Endothelial cell of umbilical vein (primary cell): Measurements from ENCODE around the gene SCG3.
"Not testable (repeated sequence)": the region's sequence is repeated elsewhere in the genome, so short reads cannot be mapped to it uniquely, and the experiment has no call there.

ENCODE experiments used
- CTCF ChIP-seq, 2 donors: IDR thresholded peaks; 1 replicate in 1 of 2; 2 replicates in 1 of 2; pipeline ENCODE4 v1.5.1; 2011; ENCODE audit warnings: low read length in 2 of 2, mild to moderate bottlenecking in 2 of 2, moderate library complexity in 2 of 2, control low read depth in 1 of 2, inconsistent platforms in 1 of 2, low read depth in 1 of 2; ENCODE audit not compliant: insufficient read depth in 1 of 2; ENCODE audit errors: extremely low read depth in 1 of 2
- EZH2 ChIP-seq: IDR thresholded peaks from 2 replicates; pipeline ENCODE4 v1.6.1; 2012; ENCODE audit warnings: borderline replicate concordance, low read depth, mild to moderate bottlenecking, moderate library complexity, low read length, inconsistent platforms; ENCODE audit not compliant: severe bottlenecking
- FOS ChIP-seq: IDR thresholded peaks from 2 replicates; pipeline ENCODE4 v1.6.1; 2011; ENCODE audit warnings: mild to moderate bottlenecking, low read length, moderate library complexity, borderline replicate concordance; ENCODE audit not compliant: insufficient read depth
- GATA2 ChIP-seq: IDR thresholded peaks from 2 replicates; pipeline ENCODE4 v1.7.0; 2011; ENCODE audit warnings: low read depth, mild to moderate bottlenecking, moderate library complexity, mixed read lengths, low read length; ENCODE audit not compliant: insufficient read length, insufficient read depth
- JUN ChIP-seq: IDR thresholded peaks from 2 replicates; pipeline ENCODE4 v1.6.1; 2011; ENCODE audit warnings: borderline replicate concordance, low read depth; ENCODE audit not compliant: insufficient read length, insufficient read depth
- MAX ChIP-seq: IDR thresholded peaks from 2 replicates; pipeline ENCODE4 v1.6.1; 2011; ENCODE audit not compliant: insufficient read depth, insufficient read length
- MYC ChIP-seq: IDR thresholded peaks from one replicate; pipeline ENCODE4 v1.6.1; 2011; ENCODE audit warnings: mild to moderate bottlenecking, low read depth, low read length
- POLR2A ChIP-seq: IDR thresholded peaks from 2 replicates; pipeline ENCODE4 v1.6.1; 2012; ENCODE audit warnings: low read depth, mild to moderate bottlenecking, control low read depth, low read length
- POLR2AphosphoS5 ChIP-seq: IDR thresholded peaks from 2 replicates; pipeline ENCODE4 v1.6.1; 2012; ENCODE audit warnings: low read depth, mild to moderate bottlenecking, control low read depth, low read length, moderate library complexity; ENCODE audit not compliant: insufficient read depth

- not testable (repeated sequence) for TF ChIP-seq POLR2AphosphoS5; CTCF (IDR thresholded peaks at IDR 0.05; ENCODE audit: extremely low read depth in 1 of 2, insufficient read depth in 1 of 2, low read depth in 1 of 2, low read length in 2 of 2); EZH2; POLR2A; JUN; MYC; MAX; GATA2; FOS
Observed at GRCh38 chr15:51648643-51649042, 32.7 kb upstream of the SCG3 start.
